Neural cell (in vitro differentiated cells): ENCODE measurements around the gene NUP133.

Experiments
- RAD21 ChIP-seq: fragments of 450-650 bp; conservative IDR thresholded peaks from 2 replicates; pipeline ENCODE4 v1.6.1; 2014; ENCODE audit warnings: antibody characterized with exemption, mild to moderate bottlenecking, moderate library complexity
- TF ChIP-seq, protein P1 (sequence below): fragments of 450-650 bp; IDR thresholded peaks from 2 replicates; pipeline ENCODE4 v1.5.1; 2014; ENCODE audit warnings: antibody characterized with exemption, mild to moderate bottlenecking, moderate library complexity; ENCODE audit not compliant: poor library complexity, severe bottlenecking

DNA sequence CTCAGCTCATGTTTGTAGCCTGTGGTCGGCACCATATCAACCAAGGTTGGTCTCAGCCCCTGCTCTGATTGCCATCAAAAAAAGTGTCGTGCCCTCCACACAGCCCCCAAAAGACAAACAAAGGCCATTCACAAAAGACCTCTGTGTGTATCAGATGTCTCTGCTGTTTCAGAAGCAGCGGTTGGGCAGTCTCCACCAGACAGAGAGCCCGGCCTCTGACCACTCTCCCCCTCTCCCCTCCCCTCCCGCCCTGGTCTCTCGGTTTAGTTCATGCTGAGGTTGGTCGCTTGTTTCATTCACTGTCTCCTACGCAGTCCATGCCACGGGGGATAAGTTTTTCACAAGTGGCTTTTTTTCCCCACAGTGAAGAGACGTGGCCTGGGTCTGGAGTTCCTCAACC is 101.3 kb downstream of the NUP133 start:
- TF ChIP-seq, protein P1, sequence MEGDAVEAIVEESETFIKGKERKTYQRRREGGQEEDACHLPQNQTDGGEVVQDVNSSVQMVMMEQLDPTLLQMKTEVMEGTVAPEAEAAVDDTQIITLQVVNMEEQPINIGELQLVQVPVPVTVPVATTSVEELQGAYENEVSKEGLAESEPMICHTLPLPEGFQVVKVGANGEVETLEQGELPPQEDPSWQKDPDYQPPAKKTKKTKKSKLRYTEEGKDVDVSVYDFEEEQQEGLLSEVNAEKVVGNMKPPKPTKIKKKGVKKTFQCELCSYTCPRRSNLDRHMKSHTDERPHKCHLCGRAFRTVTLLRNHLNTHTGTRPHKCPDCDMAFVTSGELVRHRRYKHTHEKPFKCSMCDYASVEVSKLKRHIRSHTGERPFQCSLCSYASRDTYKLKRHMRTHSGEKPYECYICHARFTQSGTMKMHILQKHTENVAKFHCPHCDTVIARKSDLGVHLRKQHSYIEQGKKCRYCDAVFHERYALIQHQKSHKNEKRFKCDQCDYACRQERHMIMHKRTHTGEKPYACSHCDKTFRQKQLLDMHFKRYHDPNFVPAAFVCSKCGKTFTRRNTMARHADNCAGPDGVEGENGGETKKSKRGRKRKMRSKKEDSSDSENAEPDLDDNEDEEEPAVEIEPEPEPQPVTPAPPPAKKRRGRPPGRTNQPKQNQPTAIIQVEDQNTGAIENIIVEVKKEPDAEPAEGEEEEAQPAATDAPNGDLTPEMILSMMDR, result no peak
- TF ChIP-seq RAD21, result no peak
